A549 (cell line): ENCODE data around the gene YBX2. TPM values are rescaled to one million over a fixed set of nuclear protein-coding genes. Genes with fewer than 3 reads are reported as not detected.
A peak's percentile ranks its signal among the peaks of the same experiment; 100 is the strongest.

Source experiments
- ATAC-seq, 2 experiments: fragments of 200-7000 bp in 1 of 2; fragments of >200 bp in 1 of 2; cut with Nextera tagmentation in 1 of 2; cut with Tn5 transposase in 1 of 2; 3 replicates each; pipeline versions ENCODE4 v1.8.0 to v1.9.1; 2018 to 2020; ENCODE audit warnings: mild to moderate bottlenecking in 1 of 2, moderate library complexity in 1 of 2
- CTCF ChIA-PET: fragments of 300-600 bp; sonication (Branson Sonifier 250); formaldehyde crosslinking; extraction: SDS; loops from one replicate; lab custom pipeline; 2021; ENCODE audit warnings: antibody characterized with exemption, inconsistent platforms; lab: Yijun Ruan, JAX
- POLR2A ChIA-PET: fragments of 350-600 bp; formaldehyde crosslinking; extraction: SDS; loops from one replicate; lab custom pipeline; 2021; ENCODE audit warnings: antibody characterized with exemption, inconsistent platforms; lab: Yijun Ruan, JAX
- DNase-seq, 2 experiments: peaks; one replicate each; pipeline versions ENCODE4 v3.0.0 to v3.0.0-alpha.2; 2011 to 2016; ENCODE audit warnings: low read depth in 1 of 2, low spot score in 1 of 2
- FAIRE-seq: peaks from 2 replicates; lab custom pipeline; 2011; peaks lifted over from hg19 to GRCh38; lab: Jason Lieb, UNC
- H3K27ac ChIP-seq, 2 experiments: fragments of >200 bp; sonication (Bioruptor Twin); formaldehyde crosslinking; 3 replicates each; pipeline ENCODE4 v1.5.1; 2016 to 2017
- H3K4me1 ChIP-seq: fragments of >200 bp; sonication (Bioruptor Twin); formaldehyde crosslinking; 3 replicates; pipeline ENCODE4 v1.6.1; 2016
- H3K4me2 ChIP-seq: fragments of >200 bp; sonication (Bioruptor Twin); formaldehyde crosslinking; 3 replicates; pipeline ENCODE4 v1.6.1; 2016
- H3K4me3 ChIP-seq: fragments of >200 bp; sonication (Bioruptor Twin); formaldehyde crosslinking; 3 replicates; pipeline ENCODE4 v1.5.1; 2016
- H3K9me3 ChIP-seq: fragments of >200 bp; sonication (Bioruptor Twin); formaldehyde crosslinking; 3 replicates; pipeline ENCODE4 v1.6.1; 2016
- CEBPB ChIP-seq, 2 experiments: fragments of >200 bp in 1 of 2; sonication (Bioruptor Twin) in 1 of 2; formaldehyde crosslinking in 1 of 2; IDR thresholded peaks; 2 replicates each; pipeline ENCODE4 v1.6.1; 2012 to 2016
- E2F6 ChIP-seq: IDR thresholded peaks from 2 replicates; pipeline ENCODE4 v1.6.1; 2012; ENCODE audit warnings: low read depth, borderline replicate concordance
- EHMT2 ChIP-seq: fragments of 200-600 bp; sonication (generic); IDR thresholded peaks from 2 replicates; pipeline ENCODE4 v1.6.1; 2016; ENCODE audit warnings: antibody characterized with exemption, low read depth, mild to moderate bottlenecking, moderate library complexity
- EP300 ChIP-seq, 2 experiments: fragments of >200 bp; sonication (Bioruptor Twin); formaldehyde crosslinking; IDR thresholded peaks; 2 replicates in 1 of 2; 3 replicates in 1 of 2; pipeline ENCODE4 v1.6.1; 2016 to 2017
- FOSB ChIP-seq: fragments of 250-450 bp; sonication (Bioruptor Pico); IDR thresholded peaks from 2 replicates; pipeline ENCODE4 v1.5.0; 2020; ENCODE audit warnings: mild to moderate bottlenecking, moderate library complexity
- GATA3 ChIP-seq: IDR thresholded peaks from 2 replicates; pipeline ENCODE4 v1.6.1; 2012; ENCODE audit warnings: borderline replicate concordance
- HES2 ChIP-seq: fragments of >200 bp; sonication (Bioruptor Twin); formaldehyde crosslinking; IDR thresholded peaks from 2 replicates; pipeline ENCODE4 v1.6.1; 2016
- HOXB5 ChIP-seq: fragments of 250-450 bp; sonication (Bioruptor Pico); IDR thresholded peaks from 2 replicates; pipeline ENCODE4 v1.5.0; 2020; ENCODE audit warnings: mild to moderate bottlenecking, moderate library complexity
- KDM1A ChIP-seq: fragments of 200-600 bp; sonication (generic); IDR thresholded peaks from 2 replicates; pipeline ENCODE4 v1.6.1; 2016; ENCODE audit warnings: low read depth, mild to moderate bottlenecking
- MAZ ChIP-seq: fragments of 150-350 bp; IDR thresholded peaks from 2 replicates; pipeline ENCODE4 v1.6.1; 2014; ENCODE audit warnings: antibody characterized with exemption, low read depth, low read length, borderline replicate concordance
- NFE2L2 ChIP-seq: fragments of 150-350 bp; conservative IDR thresholded peaks from 2 replicates; pipeline ENCODE4 v1.6.1; 2014; ENCODE audit warnings: low read length
- NR3C1 ChIP-seq: fragments of >200 bp; sonication (Bioruptor Twin); formaldehyde crosslinking; IDR thresholded peaks from 3 replicates; pipeline ENCODE4 v1.6.1; 2017
- PHF8 ChIP-seq: fragments of 200-600 bp; sonication (generic); IDR thresholded peaks from 2 replicates; pipeline ENCODE4 v1.6.1; 2016; ENCODE audit warnings: low read depth, mild to moderate bottlenecking, antibody characterized with exemption, moderate library complexity, borderline replicate concordance
- RAD21 ChIP-seq, 2 experiments: fragments of >200 bp in 1 of 2; sonication (Bioruptor Twin) in 1 of 2; formaldehyde crosslinking in 1 of 2; IDR thresholded peaks in 1 of 2; conservative IDR thresholded peaks in 1 of 2; 2 replicates in 1 of 2; 3 replicates in 1 of 2; pipeline ENCODE4 v1.6.1; 2012 to 2018; ENCODE audit warnings: inconsistent platforms in 1 of 2
- RCOR1 ChIP-seq: fragments of 150-350 bp; IDR thresholded peaks from 2 replicates; pipeline ENCODE4 v1.6.1; 2014; ENCODE audit warnings: antibody characterized with exemption, low read length, low read depth
- RNF2 ChIP-seq: fragments of 200-600 bp; sonication (generic); IDR thresholded peaks from 2 replicates; pipeline ENCODE4 v1.6.1; 2016; ENCODE audit warnings: low read depth, mild to moderate bottlenecking, antibody characterized with exemption, moderate library complexity, borderline replicate concordance
- SMC3 ChIP-seq: fragments of >200 bp; sonication (Bioruptor Twin); formaldehyde crosslinking; IDR thresholded peaks from 3 replicates; pipeline ENCODE4 v1.6.1; 2018; ENCODE audit warnings: inconsistent platforms
- SREBF2 ChIP-seq: fragments of 450-650 bp; IDR thresholded peaks from 2 replicates; pipeline ENCODE4 v1.6.1; 2014; ENCODE audit warnings: mild to moderate bottlenecking, moderate library complexity
- WGBS: methylation state at CpG from one replicate; pipeline ENCODE4 v1.1.6; 2017; ENCODE audit errors: missing lambda C conversion rate; 5-methylcytosine and 5-hydroxymethylcytosine counted together
- polyA plus RNA-seq, 4 experiments: library from polyadenylated mRNA; depleted of rRNA in 3 of 4; stranded (reverse); fragments of >200 nt; fragmentation: RNase III in 1 of 4; extraction: RNeasy Plus Mini Kit Qiagen cat#74134 plus additional on column Dnase treatment in 1 of 4; gene quantifications; 2 replicates in 3 of 4; 3 replicates in 1 of 4; pipeline ENCODE4 v1.2.3, GENCODE V29; 2011 to 2017
- TF ChIP-seq, protein P1 (sequence below): fragments of 250-450 bp; sonication (Bioruptor Pico); IDR thresholded peaks from 2 replicates; pipeline ENCODE4 v1.5.0; 2021; ENCODE audit warnings: mild to moderate bottlenecking, moderate library complexity, borderline replicate concordance

The YBX2 gene
- polyA plus RNA-seq, 2 of the 4 experiments (the other 2 are of a cell fraction) = 0.36 to 0.61 TPM

DNA sequence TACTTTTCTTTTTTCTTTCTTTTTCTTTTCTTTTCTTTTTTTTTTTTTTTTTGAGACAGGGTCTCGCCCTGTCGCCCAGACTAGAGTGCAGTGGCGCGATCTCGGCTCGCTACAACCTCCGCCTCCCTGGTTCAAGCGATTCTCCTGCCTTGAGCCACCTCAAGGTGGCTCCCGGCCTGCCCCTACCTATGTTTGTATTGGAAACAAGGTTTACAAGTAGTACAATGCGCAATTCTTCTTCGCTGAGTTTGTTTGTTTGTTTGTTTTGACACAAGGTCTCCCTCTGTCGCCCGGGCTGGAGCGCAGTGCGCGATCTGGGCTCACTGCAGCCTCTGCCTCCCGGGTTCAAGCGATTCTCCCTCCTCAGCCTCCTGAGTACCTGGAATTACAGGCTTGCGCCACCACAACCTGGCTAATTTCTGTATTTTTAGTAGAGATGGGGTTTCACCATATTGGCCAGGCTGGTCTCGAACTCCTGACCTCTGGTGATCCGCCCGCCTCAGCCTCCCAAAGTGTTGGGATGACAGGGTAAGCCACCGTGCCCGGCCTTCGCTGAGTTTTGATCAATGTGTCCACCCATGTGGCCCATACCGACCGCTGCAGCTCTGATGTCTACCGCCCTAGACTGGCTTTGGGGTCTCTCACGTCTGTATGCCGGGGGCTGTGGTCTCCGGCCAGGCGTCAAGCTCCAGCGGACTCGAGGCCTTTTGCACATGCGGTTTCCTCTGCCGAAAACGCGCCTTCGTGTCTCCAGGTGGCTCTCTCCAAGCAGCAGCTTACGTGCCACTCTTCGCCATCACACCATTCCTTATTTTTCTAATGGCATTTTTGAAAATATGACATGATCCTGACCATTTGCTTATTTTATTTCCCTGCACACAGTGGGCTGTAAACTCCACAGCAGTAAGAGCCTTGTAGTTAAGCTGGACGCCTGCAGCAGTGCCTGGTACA lies 1.1 kb upstream of the YBX2 start:
- Histone ChIP-seq H3K4me2 (peak overlapping the region; percentile 100), H3K4me3 (peak overlapping the region; percentile 48), H3K27ac (peak overlapping the region; percentile 54 to 82; a peak in 5 of 6 replicates), H3K4me1 (peaks cover 22% of the 10 kb centered on the region; the same call in 2 of the 3 replicates), H3K9me3 (no peaks in the 10 kb centered on the region)
- 92% methylated on average over 42 of the region's 42 CpGs for WGBS
- no peak for FAIRE-seq
- no peak for TF ChIP-seq RCOR1
- TF ChIP-seq RNF2 = 0 out of 2 replicates have a peak, but pooled peaks have one; percentile 69
- ChIA-PET CTCF (interaction anchor here (0.7 to 11.0 kb wide), 53 partner anchors 10 to 274 kb away, joined by 3 to 446 read pairs (median 6); partner anchors contain the start of genes ACADVL, ACAP1, CTDNEP1 and DLG4), POLR2A (interaction anchor here (1.3 kb wide), 5 partner anchors 14 to 250 kb away, joined by 3 to 5 read pairs (median 3); partner anchors contain the start of gene SLC2A4)
- no peak for DNase-seq
- ATAC-seq = no peak; a peak in 1 of 6 replicates

DNA sequence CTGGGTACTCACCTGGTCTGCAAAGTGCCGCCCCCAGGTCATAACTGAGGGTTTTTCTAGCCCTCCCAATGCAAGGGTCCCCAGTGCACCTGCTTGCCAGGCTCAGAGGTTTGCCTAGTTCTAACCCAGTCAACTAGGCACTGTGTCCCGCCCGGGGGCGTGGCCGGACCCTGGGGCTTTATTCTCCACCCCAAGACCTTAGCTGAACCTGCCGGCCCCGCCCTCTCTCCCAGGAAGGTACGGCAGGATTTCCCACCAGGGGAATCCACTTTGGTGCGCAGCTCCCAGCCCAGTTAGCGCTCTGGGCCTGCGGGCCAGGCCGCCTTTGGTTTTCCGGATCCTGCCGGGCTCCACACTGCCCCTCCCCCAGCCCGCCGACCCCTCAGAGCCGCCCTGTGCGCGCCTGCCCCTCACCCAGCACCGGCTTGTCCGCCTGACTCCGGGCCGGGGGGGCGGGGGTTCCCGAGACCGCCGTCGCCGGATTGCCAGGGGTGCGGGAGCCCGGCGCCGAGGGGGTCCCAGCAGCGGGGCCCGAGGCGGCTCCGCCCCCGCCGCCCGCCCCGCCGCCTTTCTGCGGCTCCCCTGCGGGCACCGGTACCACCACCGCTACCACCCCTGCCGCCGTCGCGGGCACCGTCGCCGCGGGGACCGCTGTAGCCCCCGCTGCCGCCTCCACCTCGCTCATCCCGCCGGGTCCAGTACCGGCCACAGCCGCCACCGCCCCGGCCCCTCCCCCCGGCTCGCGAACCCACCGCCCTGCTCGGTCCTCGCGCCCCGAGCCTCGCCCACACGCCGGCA lies 424 bp downstream of the YBX2 start:
- H3K4me2 ChIP-seq = peak overlapping the region; percentile 100
- H3K9me3 ChIP-seq = no peaks in the 10 kb centered on the region
- peak overlapping the region; percentile 48 for H3K4me3 ChIP-seq
- peaks cover 22% of the 10 kb centered on the region; the same call in 2 of the 3 replicates for H3K4me1 ChIP-seq
- FAIRE-seq = no peak
- ChIA-PET CTCF (interaction anchor here (1.5 to 6.3 kb wide), 4 partner anchors 9 to 249 kb away, joined by 4 to 97 read pairs (median 4); partner anchors contain the start of gene SLC2A4), POLR2A (interaction anchor here (1.9 kb wide), 1 partner anchor 13 kb away, joined by 5 read pairs; the partner anchor contains the start of gene SLC2A4)
- WGBS = 78% methylated on average over 14 of the region's 75 CpGs
- no peak for ATAC-seq
- no peak for DNase-seq
- TF ChIP-seq NFE2L2 (no peak), EP300 (IDR thresholded peaks at IDR 0.05) (no peak), HOXB5 (CRISPR knock-in tag) (peak; percentile 28; the same call in 1 of the 2 replicates)
- H3K27ac ChIP-seq = peak overlapping the region in 1 of 2 experiments; percentile 80; a peak in 4 of 6 replicates

DNA sequence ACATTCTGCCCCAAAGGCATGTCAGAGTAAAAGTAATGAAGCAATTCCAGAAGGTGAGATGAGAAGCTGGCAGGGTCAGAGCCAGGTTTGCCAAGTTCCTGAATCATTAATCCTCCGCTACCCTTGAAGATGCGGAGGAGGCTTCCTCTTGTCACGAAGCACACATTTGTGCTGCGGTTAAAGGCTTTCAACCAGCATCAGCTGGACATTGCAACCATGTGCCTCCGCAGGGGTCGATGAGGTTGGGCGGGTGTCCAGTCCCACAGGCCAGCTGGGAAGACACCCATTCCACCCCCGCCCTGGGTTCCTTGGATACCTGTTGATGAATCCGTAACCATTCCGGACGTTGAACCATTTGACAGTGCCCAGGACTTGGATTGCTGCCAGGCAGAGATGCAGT lies 1.3 kb downstream of the YBX2 start:
- FAIRE-seq (no peak), ATAC-seq (no peak), DNase-seq (no peak)
- H3K27ac ChIP-seq = no peak overlapping the region
- no peak overlapping the region for H3K4me2 ChIP-seq
- TF ChIP-seq MAZ (no peak), E2F6 (no peak), NR3C1 (no peak), SMC3 (no peak), HES2 (no peak), CEBPB (IDR thresholded peaks at IDR 0.05) (no peak), GATA3 (no peak), EHMT2 (no peak), PHF8 (no peak), RAD21 (conservative IDR thresholded peaks at IDR 0.05 in 1 of 2, IDR thresholded peaks at IDR 0.05 in 1 of 2) (no peak), KDM1A (no peak), RCOR1 (no peak), SREBF2 (no peak), RNF2 (no peak), FOSB (CRISPR knock-in tag) (no peak), HOXB5 (CRISPR knock-in tag) (no peak)
- TF ChIP-seq, protein P1, sequence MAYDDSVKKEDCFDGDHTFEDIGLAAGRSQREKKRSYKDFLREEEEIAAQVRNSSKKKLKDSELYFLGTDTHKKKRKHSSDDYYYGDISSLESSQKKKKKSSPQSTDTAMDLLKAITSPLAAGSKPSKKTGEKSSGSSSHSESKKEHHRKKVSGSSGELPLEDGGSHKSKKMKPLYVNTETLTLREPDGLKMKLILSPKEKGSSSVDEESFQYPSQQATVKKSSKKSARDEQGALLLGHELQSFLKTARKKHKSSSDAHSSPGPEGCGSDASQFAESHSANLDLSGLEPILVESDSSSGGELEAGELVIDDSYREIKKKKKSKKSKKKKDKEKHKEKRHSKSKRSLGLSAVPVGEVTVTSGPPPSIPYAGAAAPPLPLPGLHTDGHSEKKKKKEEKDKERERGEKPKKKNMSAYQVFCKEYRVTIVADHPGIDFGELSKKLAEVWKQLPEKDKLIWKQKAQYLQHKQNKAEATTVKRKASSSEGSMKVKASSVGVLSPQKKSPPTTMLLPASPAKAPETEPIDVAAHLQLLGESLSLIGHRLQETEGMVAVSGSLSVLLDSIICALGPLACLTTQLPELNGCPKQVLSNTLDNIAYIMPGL = no peak
- H3K4me1 ChIP-seq = peaks cover 22% of the 10 kb centered on the region; the same call in 2 of the 3 replicates
- no peaks in the 10 kb centered on the region for H3K9me3 ChIP-seq
- 92% methylated on average over 11 of the region's 11 CpGs for WGBS
- no peak overlapping the region for H3K4me3 ChIP-seq
- ChIA-PET CTCF (interaction anchor here (0.7 to 6.3 kb wide), 7 partner anchors 8 to 248 kb away, joined by 3 to 97 read pairs (median 4); partner anchors contain the start of gene SLC2A4), POLR2A (interaction anchor here (1.9 kb wide), 1 partner anchor 12 kb away, joined by 5 read pairs; the partner anchor contains the start of gene SLC2A4)
